WTC11 (cell line): ENCODE data around the gene MBP.

Experiments
- FOXK1 ChIP-seq: sonication (generic); formaldehyde crosslinking; IDR thresholded peaks from 2 replicates; pipeline ENCODE4 v1.8.0; 2022; ENCODE audit warnings: mild to moderate bottlenecking, moderate library complexity, missing genetic modification reagents
- ZNF423 ChIP-seq: fragments of 250-450 bp; sonication (Bioruptor Pico); IDR thresholded peaks from 2 replicates; pipeline ENCODE4 v2.1.2; 2022; ENCODE audit warnings: mild to moderate bottlenecking, moderate library complexity
- TF ChIP-seq, protein P1 (sequence below): fragments of 200-600 bp; IDR thresholded peaks from 2 replicates; pipeline ENCODE4 v1.8.0; 2022; ENCODE audit warnings: antibody characterized with exemption
- TF ChIP-seq, protein P2 (sequence below): sonication (generic); formaldehyde crosslinking; conservative IDR thresholded peaks from 2 replicates; pipeline ENCODE4 v1.8.1; 2022; ENCODE audit warnings: mild to moderate bottlenecking, missing genetic modification reagents
- TF ChIP-seq, protein P3 (sequence below): sonication (generic); formaldehyde crosslinking; IDR thresholded peaks from 2 replicates; pipeline ENCODE4 v1.8.1; 2023; ENCODE audit warnings: mild to moderate bottlenecking, moderate library complexity, missing genetic modification reagents
- TF ChIP-seq, protein P4 (sequence below): sonication (generic); formaldehyde crosslinking; conservative IDR thresholded peaks from 2 replicates; pipeline ENCODE4 v1.8.1; 2023; ENCODE audit warnings: mild to moderate bottlenecking, low read depth, missing genetic modification reagents, moderate library complexity
- TF ChIP-seq, protein P5 (sequence below): sonication (generic); formaldehyde crosslinking; IDR thresholded peaks from 2 replicates; pipeline ENCODE4 v1.8.1; 2022; ENCODE audit warnings: low read depth, mild to moderate bottlenecking, moderate library complexity, missing genetic modification reagents, borderline replicate concordance

DNA sequence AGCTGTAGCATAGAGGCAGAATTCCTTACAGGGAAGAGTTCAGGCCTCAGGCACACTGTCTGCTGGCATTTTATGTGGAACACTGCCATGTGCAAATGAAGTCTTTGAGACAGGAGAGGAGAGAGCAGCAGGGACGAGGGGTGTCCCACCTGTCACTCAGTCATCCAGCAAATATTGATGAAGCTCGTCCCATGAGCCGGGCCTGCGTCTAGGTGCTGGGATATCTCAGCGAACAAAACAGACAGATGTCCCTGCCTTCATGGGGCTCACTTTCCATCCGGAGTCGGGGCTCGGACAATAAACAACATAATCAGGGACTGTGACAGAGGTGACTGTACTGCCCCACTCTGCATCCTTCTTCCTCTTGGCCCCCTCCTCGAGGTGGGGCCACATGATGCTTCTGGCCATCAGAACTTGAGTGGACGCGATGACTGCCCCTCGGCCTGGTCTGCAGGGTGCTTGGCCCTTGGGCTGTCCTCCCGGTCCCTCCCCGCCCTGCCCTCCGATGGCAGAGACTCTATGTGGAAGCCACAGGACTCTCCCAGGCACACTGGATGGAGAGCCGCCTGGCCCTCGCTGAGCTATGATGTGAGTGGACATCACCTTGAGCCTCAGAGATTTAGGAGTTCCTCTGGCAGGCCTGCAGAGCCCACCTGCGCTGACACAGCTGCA lies 78.8 kb downstream of the MBP start:
- TF ChIP-seq, protein P1, sequence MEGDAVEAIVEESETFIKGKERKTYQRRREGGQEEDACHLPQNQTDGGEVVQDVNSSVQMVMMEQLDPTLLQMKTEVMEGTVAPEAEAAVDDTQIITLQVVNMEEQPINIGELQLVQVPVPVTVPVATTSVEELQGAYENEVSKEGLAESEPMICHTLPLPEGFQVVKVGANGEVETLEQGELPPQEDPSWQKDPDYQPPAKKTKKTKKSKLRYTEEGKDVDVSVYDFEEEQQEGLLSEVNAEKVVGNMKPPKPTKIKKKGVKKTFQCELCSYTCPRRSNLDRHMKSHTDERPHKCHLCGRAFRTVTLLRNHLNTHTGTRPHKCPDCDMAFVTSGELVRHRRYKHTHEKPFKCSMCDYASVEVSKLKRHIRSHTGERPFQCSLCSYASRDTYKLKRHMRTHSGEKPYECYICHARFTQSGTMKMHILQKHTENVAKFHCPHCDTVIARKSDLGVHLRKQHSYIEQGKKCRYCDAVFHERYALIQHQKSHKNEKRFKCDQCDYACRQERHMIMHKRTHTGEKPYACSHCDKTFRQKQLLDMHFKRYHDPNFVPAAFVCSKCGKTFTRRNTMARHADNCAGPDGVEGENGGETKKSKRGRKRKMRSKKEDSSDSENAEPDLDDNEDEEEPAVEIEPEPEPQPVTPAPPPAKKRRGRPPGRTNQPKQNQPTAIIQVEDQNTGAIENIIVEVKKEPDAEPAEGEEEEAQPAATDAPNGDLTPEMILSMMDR = no peak
- TF ChIP-seq FOXK1 (no peak), ZNF423 (no peak)
- TF ChIP-seq, protein P2, sequence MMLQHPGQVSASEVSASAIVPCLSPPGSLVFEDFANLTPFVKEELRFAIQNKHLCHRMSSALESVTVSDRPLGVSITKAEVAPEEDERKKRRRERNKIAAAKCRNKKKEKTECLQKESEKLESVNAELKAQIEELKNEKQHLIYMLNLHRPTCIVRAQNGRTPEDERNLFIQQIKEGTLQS (CRISPR knock-in tag) = no peak
- TF ChIP-seq, protein P3, sequence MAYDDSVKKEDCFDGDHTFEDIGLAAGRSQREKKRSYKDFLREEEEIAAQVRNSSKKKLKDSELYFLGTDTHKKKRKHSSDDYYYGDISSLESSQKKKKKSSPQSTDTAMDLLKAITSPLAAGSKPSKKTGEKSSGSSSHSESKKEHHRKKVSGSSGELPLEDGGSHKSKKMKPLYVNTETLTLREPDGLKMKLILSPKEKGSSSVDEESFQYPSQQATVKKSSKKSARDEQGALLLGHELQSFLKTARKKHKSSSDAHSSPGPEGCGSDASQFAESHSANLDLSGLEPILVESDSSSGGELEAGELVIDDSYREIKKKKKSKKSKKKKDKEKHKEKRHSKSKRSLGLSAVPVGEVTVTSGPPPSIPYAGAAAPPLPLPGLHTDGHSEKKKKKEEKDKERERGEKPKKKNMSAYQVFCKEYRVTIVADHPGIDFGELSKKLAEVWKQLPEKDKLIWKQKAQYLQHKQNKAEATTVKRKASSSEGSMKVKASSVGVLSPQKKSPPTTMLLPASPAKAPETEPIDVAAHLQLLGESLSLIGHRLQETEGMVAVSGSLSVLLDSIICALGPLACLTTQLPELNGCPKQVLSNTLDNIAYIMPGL (CRISPR knock-in tag) = no peak
- TF ChIP-seq, protein P4, sequence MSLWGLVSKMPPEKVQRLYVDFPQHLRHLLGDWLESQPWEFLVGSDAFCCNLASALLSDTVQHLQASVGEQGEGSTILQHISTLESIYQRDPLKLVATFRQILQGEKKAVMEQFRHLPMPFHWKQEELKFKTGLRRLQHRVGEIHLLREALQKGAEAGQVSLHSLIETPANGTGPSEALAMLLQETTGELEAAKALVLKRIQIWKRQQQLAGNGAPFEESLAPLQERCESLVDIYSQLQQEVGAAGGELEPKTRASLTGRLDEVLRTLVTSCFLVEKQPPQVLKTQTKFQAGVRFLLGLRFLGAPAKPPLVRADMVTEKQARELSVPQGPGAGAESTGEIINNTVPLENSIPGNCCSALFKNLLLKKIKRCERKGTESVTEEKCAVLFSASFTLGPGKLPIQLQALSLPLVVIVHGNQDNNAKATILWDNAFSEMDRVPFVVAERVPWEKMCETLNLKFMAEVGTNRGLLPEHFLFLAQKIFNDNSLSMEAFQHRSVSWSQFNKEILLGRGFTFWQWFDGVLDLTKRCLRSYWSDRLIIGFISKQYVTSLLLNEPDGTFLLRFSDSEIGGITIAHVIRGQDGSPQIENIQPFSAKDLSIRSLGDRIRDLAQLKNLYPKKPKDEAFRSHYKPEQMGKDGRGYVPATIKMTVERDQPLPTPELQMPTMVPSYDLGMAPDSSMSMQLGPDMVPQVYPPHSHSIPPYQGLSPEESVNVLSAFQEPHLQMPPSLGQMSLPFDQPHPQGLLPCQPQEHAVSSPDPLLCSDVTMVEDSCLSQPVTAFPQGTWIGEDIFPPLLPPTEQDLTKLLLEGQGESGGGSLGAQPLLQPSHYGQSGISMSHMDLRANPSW = no peak
- TF ChIP-seq, protein P5, sequence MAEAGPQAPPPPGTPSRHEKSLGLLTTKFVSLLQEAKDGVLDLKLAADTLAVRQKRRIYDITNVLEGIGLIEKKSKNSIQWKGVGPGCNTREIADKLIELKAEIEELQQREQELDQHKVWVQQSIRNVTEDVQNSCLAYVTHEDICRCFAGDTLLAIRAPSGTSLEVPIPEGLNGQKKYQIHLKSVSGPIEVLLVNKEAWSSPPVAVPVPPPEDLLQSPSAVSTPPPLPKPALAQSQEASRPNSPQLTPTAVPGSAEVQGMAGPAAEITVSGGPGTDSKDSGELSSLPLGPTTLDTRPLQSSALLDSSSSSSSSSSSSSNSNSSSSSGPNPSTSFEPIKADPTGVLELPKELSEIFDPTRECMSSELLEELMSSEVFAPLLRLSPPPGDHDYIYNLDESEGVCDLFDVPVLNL = no peak
